Dedifferentiated amniotic fluid mesenchymal stem cell (primary cell): Measurements from ENCODE around the gene CCR2.
"Not testable (repeated sequence)": the region's sequence is repeated elsewhere in the genome, so short reads cannot be mapped to it uniquely, and the experiment has no call there.

ENCODE experiments used
- DNase-seq: peaks from one replicate; pipeline ENCODE4 v3.0.0-alpha.2; 2016; ENCODE audit errors: extremely low spot score

The CCR2 gene

DNA sequence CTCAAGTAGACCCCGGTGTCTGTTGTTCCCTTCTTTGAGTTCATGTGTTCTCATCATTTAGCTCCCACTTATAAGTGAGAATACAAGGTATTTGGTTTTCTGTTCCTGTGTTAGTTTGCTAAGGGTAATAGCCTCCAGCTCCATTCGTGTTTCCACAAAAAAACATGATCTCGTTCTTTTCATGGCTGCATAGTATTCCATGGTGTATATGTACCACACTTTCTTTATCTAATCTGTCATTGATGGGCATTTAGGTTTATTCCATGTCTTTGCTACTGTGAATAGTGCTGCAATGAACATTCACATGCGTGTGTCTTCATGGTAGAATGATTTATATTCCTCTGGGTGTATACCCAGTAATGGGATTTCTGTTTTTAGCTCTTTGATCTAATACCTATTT lies 49.0 kb downstream of the CCR2 start:
- DNase-seq = not testable (repeated sequence)

- DNase-seq = no peak
Observed at GRCh38 chr3:46405301-46406019, 51.5 kb downstream of the CCR2 start.

DNA sequence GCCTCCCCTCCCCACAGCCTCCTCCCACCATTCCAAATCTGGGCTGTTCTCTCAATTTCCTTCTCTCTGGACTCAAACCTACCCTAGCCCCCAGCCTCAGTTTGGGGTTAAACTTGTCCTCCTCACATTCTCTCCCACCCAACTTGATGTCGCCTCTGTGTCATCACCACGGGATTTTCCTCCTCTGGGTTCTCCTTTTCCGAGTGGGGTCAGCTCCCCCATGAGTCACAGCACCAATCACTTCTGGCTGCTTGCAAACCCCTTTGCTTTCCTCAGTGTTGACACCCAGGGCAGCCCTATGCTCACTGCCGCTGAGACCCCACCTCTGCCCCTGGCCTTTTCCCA lies 52.5 kb downstream of the CCR2 start:
- no peak for DNase-seq

GRCh38 chr3:46406788-46407611 lies 53.1 kb downstream of the CCR2 start, which contains the start of the genes CCR5AS and CCRL2:
Gene CCR5AS, minus strand, starts transcription at chr3:46407066.
Gene CCRL2, plus strand, starts transcription at chr3:46407259. Its CDS starts 821 bp downstream, at chr3:46408080.
- DNase-seq = no peak

DNA sequence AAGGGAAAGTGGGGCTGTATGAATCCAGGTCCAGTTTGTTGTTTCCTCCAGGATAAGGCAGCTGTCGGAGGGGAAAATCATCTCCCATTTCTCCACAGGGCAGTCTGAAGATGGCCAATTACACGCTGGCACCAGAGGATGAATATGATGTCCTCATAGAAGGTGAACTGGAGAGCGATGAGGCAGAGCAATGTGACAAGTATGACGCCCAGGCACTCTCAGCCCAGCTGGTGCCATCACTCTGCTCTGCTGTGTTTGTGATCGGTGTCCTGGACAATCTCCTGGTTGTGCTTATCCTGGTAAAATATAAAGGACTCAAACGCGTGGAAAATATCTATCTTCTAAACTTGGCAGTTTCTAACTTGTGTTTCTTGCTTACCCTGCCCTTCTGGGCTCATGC lies 54.1 kb downstream of the CCR2 start:
- DNase-seq = no peak

DNA sequence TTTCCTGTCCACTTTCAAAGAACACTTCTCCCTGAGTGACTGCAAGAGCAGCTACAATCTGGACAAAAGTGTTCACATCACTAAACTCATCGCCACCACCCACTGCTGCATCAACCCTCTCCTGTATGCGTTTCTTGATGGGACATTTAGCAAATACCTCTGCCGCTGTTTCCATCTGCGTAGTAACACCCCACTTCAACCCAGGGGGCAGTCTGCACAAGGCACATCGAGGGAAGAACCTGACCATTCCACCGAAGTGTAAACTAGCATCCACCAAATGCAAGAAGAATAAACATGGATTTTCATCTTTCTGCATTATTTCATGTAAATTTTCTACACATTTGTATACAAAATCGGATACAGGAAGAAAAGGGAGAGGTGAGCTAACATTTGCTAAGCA lies 54.9 kb downstream of the CCR2 start:
- no peak for DNase-seq

DNA sequence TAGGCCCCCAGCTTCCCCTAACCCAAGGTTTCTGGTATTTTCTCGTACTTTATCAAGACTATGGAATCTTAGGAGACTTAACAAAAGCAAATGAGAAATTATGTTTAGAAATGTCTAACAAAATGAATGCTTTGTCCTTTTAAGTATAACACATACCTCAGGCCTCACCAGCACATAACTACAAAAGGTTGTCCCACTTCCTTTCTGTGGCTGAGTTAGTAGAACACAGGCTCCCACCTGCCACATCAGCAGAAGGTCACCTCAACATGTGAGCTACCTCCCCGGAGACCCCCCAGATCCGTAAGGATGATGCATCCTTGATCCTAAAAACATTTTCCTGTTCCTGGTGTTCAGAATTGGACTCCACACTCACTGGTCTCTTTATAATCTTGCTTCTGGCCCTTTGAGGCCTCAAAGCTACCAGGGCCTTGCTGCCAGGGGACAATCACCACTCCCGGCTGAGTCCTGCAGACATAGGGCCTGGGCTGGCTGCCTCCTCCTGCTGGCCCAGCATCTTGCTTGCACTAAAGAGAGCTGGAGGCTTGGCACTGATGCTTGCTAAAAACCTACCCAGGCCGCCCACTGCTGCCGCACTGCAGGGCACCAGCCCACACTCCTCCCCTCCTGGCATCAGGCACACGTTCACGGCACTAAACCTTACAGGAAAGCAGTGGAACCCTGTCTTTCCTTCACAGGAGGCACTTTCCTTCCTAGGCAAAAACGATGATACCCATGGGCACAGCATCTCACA lies 56.0 kb downstream of the CCR2 start:
- DNase-seq = no peak
